Muscle of arm (tissue), 12 donors: ENCODE measurements around the gene SCAPER. TPM values are rescaled to one million over a fixed set of nuclear protein-coding genes. Genes with fewer than 3 reads are reported as not detected.
"Not testable (repeated sequence)": the region's sequence is repeated elsewhere in the genome, so short reads cannot be mapped to it uniquely, and the experiment has no call there.

Source experiments
- DNase-seq: peaks from one replicate; pipeline ENCODE4 v3.0.0-alpha.2; 2013
- polyA plus RNA-seq, 12 donors: library from polyadenylated mRNA; unstranded; fragments of 120-200 nt; gene quantifications; one replicate each; pipeline ENCODE4 v1.2.1, GENCODE V29; 2013; ENCODE audit not compliant: insufficient read length in 12 of 12

SCAPER gene
- polyA plus RNA-seq, 12 donors = 32.0 to 103 (median 84.6) TPM; not detected in 1

- DNase-seq = no peak
These were observed 43.2 kb downstream of the SCAPER start for GRCh38 chr15:76861815-76862397.

- no peak for DNase-seq
These were observed 44.9 kb downstream of the SCAPER start for GRCh38 chr15:76860201-76860600.

GRCh38 chr15:76850367-76850766 is 54.8 kb downstream of the SCAPER start:
- DNase-seq = not testable (repeated sequence)

GRCh38 chr15:76846782-76847181 is 58.4 kb downstream of the SCAPER start:
- no peak for DNase-seq

- DNase-seq = no peak
These were observed 61.0 kb downstream of the SCAPER start for GRCh38 chr15:76844096-76844495.

GRCh38 chr15:76843269-76843668 is 61.9 kb downstream of the SCAPER start:
- no peak for DNase-seq

GRCh38 chr15:76840830-76841460 is 64.2 kb downstream of the SCAPER start:
- peak; percentile 3 for DNase-seq

GRCh38 chr15:76839173-76839572 is 66.0 kb downstream of the SCAPER start:
- DNase-seq = no peak

GRCh38 chr15:76837474-76837873 is 67.7 kb downstream of the SCAPER start:
- no peak for DNase-seq

- DNase-seq = no peak
These were observed 75.2 kb downstream of the SCAPER start for GRCh38 chr15:76829939-76830338.

- no peak for DNase-seq
These were observed 81.2 kb downstream of the SCAPER start for GRCh38 chr15:76823890-76824289.

GRCh38 chr15:76823303-76823702 is 81.8 kb downstream of the SCAPER start:
- no peak for DNase-seq

GRCh38 chr15:76818926-76819325 is 86.2 kb downstream of the SCAPER start:
- DNase-seq = not testable (repeated sequence)

GRCh38 chr15:76815421-76815820 is 89.7 kb downstream of the SCAPER start:
- no peak for DNase-seq

GRCh38 chr15:76812381-76812780 is 92.8 kb downstream of the SCAPER start:
- DNase-seq = no peak

- no peak for DNase-seq
These were observed 95.6 kb downstream of the SCAPER start for GRCh38 chr15:76809412-76810103.

GRCh38 chr15:76803049-76803571 is 102.0 kb downstream of the SCAPER start:
- no peak for DNase-seq

GRCh38 chr15:76802411-76802810 is 102.7 kb downstream of the SCAPER start:
- no peak for DNase-seq

GRCh38 chr15:76799760-76800159 is 105.4 kb downstream of the SCAPER start:
- DNase-seq = no peak

- DNase-seq = no peak
These were observed 109.9 kb downstream of the SCAPER start for GRCh38 chr15:76795217-76795616.

- no peak for DNase-seq
These were observed 112.0 kb downstream of the SCAPER start for GRCh38 chr15:76793162-76793561.

- no peak for DNase-seq
These were observed 113.6 kb downstream of the SCAPER start for GRCh38 chr15:76791511-76791910.

GRCh38 chr15:76787273-76787672 is 117.9 kb downstream of the SCAPER start:
- no peak for DNase-seq
